HG03066 (cell line): ENCODE results near the gene EPB41L3.

Experiments used
- ATAC-seq: cut with Tn5 transposase; IDR thresholded peaks from one replicate; pipeline ENCODE4 v1.9.1; 2021; ENCODE audit warnings: low read depth; ENCODE audit not compliant: unreplicated experiment

EPB41L3 gene

DNA sequence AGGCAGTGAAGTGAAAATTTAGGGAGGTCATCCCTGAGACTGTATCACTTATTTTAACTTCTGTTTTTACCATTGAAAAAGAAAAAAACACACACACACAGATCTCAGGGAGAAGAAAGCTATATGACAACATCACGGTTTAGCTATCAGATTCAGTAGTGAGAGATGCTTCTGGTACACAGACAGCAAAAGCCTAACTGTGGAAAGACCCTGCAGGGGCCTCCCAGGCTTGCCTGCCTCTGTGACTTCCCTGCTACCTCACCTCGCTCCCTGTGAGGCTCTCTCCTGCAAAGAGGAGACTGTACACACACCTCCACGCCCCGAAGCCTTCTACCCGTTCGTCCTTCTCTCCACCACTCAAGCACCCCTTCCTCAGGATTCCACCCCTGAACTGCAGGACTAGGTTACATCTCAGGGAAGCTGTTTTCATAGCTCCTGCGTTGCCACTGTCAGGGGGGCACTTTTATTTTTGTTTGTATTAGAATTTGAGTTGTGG, 86.3 kb downstream of the EPB41L3 start:
- ATAC-seq: no peak

DNA sequence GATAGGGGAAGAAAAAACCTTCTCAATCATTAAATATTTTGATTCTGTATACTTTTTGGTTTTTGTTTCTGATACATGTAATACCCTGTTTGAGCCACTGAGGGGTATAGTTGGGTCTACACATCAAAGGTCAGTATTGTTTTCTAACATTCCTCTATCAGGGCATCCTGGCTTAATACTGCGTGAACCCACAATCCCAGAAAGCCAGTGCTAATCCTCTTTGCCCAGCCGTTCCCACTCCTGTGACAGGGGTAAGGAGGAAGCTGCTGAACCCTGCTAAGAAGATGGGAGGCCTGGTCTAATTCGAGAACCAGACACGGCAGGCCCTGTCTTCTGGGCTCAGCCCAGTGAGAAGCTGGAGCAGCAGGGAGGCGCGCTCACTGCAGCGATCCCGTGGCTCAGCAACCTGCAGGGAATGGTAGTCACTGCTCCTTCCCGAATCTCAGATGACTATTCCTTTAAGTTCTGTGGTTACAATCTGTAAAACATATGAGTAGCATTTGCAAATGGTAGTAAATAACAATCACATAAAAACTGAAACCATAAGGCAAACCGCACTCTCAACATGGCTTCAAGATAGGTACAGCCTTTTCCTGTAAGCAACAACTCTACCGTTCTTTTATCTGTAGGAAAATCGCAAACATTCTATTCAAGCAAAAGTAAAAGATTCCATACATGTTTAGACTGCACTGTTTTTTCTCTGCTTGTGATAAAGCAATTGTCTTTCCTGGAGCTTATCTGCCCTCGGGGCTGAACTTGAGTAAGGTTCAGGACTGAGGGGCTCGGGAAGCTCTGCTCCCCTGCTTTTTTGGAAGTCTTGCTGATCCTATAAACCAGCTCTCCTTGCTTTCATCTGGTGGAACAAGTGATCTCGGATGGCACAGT, 87.0 kb downstream of the EPB41L3 start:
- no peak for ATAC-seq

GRCh38 chr18:5455674-5456073, 88.1 kb downstream of the EPB41L3 start:
- ATAC-seq: no peak

DNA sequence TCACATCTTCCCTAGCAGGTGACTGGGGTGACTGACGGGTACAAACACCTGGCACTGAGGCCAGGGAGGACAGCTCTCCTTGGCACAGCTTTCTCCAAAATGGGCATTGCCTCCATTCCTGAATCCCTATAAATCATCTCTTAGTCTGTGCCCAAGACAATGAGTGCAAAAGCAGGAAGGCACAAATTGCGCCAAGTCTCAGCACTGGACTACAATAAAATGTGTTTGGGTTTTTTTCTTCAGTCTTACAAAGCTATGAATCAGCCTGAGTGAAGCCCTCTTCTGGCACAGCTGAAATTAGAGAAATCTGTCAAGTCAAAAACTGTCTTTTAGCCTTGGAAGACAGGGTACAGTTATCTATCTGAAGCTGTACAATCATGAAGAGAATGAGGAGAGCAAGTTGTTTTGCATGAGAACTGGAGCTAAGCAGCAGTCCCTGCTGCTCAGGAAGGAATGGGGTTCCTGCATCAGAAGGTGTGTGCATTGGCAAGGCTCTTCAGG, 90.8 kb downstream of the EPB41L3 start:
- ATAC-seq: no peak

DNA sequence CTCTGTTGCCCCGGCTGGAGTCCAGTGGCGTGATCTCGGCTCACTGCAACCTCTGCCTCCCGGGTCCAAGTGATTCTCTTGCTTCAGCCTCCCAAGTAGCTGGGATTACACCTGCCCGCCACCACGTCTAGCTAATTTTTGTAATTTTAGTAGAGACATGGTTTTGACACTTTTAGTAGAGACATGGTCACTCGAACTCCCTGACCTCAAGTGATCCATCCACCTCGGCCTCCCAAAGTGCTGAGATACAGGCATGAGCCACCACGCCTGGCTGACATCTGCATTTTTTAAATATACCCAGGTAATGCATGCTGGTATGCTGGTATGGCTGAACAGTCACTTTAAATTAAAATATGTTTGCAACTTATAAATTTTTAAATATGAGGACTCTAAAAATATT, 91.9 kb downstream of the EPB41L3 start:
- no peak for ATAC-seq

DNA sequence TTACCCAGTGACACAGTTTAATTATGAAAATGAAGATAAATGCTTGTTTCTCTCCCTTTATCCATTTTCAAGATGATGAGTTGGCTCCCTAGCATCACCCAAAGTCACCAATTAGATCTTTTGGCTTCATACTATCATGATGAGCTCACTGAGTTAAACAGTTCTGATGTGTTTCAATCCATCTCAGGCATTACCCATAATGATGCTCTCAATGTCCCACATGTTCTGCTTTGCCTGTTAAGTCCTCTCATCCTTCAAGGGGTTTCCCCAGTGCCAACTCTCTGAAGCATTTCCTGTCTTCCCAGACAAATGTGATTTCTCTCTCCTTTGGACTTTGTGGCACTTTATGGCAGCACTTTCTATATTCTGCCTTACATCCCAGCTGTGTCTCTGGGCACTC, 92.6 kb downstream of the EPB41L3 start:
- ATAC-seq: no peak

GRCh38 chr18:5449858-5450509, 93.8 kb downstream of the EPB41L3 start:
- no peak for ATAC-seq

DNA sequence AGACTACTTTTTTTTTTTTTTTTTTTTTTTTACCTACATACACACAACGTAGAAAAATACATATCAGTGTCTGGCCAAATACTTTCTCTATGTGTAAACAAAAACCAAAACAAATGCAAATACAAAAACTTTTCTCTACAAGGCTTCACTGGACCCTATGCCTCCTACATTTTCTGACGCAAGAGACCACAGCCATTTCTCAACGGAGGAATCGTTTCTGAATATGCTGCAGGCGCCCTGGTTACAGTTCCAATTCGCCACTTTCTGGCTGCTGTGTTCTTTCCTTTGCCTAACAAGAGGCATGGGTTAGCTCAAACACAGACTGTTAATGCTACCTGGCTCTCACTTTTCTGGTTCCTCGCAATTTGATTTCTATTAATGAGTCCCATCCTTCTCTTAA, 96.4 kb downstream of the EPB41L3 start:
- no peak for ATAC-seq

DNA sequence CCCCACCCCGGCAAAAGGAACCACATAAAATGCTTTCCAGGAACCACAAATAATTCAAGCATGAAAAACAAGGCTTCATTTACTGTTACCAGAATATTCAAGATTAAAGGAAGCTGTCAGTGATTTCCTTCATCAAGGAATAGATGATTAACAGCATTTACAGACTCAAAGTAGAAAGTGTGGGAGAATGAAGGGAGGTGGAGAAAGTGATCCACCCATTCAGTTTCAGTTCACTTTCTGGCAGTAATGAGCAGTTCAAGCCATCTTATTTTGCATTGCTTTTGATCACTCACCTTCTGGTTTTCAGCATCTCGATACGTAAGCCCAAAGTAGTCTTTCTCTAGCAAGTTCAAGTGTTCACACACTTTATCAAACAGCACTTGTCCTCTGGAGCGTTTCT, 99.0 kb downstream of the EPB41L3 start:
- no peak for ATAC-seq

DNA sequence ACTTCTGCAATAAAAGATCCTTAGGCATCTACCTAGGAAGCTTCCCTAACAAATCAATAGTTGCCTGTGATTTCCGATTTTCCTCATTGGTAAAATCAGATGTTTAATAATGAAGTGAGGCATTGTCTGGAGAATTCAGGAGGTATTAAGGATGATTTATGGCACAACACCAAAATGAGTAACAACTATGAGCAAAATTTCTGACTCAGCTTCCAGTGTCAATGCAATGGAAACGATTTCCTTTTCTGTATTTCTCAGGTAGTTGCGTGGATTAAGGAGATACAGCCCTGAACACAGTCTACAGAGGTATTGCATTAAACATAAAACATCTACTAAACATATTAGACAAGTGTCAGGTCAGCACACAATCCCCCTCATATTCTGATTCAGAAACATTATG, 99.5 kb downstream of the EPB41L3 start:
- ATAC-seq: no peak

- ATAC-seq: no peak
Measured at GRCh38 chr18:5439986-5440696, 103.7 kb downstream of the EPB41L3 start.

DNA sequence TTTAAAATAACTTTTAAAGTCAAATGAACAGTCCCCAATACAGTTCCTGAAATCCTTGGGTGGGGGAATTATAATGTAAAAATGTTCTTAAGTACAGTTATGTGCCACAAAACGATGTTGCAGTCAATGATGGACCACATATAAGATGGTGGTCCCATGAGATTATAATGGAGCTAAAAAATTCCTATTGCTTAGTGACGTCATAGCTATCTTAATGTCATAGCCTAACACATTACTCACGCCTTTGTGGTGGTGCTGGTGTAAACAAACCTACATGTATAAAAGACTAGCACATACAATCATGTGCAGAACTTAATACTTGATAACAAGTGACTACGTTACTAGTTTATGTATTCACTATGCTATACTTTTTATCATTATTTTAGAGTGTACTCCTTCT, 109.4 kb downstream of the EPB41L3 start:
- no peak for ATAC-seq

DNA sequence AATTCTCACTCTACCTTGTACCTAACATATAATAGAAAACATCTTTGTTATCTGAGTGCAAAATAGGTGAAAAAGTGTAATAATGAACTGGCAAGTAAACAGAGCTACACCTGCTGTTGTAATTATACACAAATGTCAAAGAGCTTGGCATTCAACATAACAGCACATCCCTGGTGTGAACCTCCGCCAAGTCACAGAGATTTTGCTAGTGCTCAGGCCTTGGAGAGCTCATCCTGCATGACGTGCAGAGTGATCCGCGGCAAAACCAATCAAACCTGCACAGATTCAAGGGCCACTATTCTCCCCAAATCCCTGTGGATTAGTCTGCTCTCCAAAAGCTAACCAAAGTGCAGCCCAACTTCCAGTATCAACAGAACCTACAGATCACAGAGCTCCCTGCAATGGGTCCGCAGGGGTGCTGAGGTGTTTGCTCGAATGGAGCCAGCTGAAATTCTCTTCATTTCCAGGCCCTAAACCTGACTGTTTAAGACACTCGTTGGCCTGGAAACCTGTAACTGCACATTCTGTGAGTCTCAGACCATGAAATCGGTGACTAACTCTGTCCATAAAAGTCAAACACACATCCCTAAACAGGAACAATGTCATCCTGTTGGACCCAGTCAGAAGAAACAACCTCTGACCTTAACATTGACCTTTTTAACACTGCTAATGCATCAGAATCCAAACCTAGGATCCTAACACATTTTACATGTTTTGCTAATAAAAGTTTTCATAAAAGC, 111.8 kb downstream of the EPB41L3 start:
- no peak for ATAC-seq

GRCh38 chr18:5430131-5430530, 113.7 kb downstream of the EPB41L3 start:
- ATAC-seq: no peak

DNA sequence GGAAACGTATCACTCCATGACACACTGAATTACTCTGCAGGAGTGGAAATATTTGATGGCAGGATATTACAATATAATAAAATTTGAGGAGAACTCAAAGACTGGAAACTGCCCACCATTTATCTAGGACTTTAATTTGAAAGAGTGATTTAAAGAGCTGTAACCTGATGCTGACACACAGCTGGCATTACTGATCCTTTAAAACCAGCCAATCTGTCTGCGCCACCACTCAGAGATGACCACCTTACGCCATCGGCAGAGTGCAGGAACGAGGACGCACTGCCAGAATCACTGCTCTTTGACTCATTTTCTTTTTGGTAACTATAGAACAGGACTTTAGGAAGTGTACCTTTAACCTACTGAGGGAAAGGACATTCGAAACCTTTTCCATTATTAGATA, 114.1 kb downstream of the EPB41L3 start:
- ATAC-seq: no peak

DNA sequence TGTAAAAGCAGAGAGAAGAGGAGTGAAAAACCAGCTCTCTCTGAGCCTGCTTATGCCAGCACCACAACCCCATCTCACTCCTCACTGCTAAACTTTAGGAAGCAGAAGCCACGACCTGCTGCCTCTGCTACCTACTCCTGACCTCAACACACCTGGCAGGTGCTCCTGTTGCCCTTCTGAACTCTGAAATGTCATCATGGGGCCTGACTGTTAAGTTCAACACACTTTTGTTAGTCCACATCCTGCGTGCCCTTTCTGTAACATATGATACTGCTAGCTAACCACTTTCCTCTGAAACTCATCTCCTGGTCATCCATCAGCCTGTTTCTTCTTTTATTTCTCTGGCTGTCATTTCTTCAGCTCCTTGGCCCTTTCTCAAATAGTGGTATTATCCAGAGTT, 118.1 kb downstream of the EPB41L3 start:
- no peak for ATAC-seq

DNA sequence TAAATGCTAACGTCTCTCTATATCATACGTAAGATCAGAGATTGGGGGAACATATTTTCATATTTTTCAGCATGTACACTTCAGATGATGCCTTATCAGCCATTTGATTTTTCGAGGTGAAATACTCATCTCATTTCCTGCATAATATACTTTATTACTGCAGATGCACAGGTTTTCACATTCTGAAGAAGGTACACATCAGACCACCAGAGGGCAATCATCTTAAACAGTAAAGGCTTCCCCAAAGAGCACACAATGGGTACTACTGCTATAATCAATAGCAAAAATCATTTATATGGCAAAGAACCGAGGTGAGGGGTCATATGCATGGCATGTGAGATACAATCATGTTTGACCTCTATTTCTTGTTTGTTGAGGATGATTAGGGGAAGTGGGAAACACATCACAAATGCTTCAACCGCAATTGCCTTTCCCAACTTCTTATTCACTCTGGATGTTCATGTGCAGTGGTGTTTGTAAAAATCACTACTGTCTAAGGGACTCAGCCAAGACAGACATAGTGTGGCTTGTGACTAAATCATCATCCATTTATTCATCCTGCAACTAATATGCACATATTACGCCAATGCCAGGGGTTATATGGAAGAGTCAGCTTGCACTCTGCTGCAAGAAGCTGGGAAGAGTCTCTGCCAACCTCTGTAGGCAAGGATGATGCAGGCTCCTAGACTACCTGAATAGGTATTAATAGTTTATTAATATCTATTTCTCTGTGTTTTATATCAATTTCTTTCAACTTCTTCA, 118.7 kb downstream of the EPB41L3 start:
- ATAC-seq: no peak

GRCh38 chr18:5422626-5423025, 121.2 kb downstream of the EPB41L3 start:
- no peak for ATAC-seq

- ATAC-seq: no peak
Measured at GRCh38 chr18:5421981-5422380, 121.8 kb downstream of the EPB41L3 start.

DNA sequence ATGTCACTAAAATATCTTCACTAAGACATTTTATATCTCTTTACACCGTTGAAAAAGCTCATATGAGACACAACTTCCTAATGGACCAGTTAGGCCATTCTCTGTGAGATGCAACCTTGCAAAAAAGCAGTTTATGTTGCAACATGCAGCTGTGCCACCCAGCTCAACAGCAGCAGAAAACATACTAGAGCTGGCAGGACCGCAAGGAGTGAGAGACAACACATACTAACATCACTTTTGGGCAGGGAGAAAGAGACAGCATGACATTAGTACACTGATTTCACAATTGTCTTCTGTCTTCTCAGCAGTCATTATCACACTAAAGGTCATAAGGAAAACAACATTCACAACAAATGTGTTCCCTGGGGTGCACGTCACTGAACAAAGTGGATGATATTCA, 122.9 kb downstream of the EPB41L3 start:
- no peak for ATAC-seq
